HG03060 (cell line): ENCODE data around the gene SPEM2.

ENCODE experiments used
- ATAC-seq: cut with Tn5 transposase; IDR thresholded peaks from one replicate; pipeline ENCODE4 v1.9.1; 2021; ENCODE audit warnings: low read depth, moderate number of reproducible peaks; ENCODE audit not compliant: unreplicated experiment

Gene SPEM2

GRCh38 chr17:7419819-7420610 is 5.4 kb upstream of the SPEM2 start, which contains the start of gene SPEM1:
Gene SPEM1, plus strand, starts transcription at chr17:7420324. Its CDS starts 61 bp downstream, at chr17:7420385.
- ATAC-seq: no peak

- ATAC-seq: no peak
Observed at GRCh38 chr17:7421186-7421585, 4.2 kb upstream of the SPEM2 start.

GRCh38 chr17:7423679-7424078 is 1.7 kb upstream of the SPEM2 start:
- no peak for ATAC-seq

- no peak for ATAC-seq
Observed at GRCh38 chr17:7425756-7426155, 340 bp downstream of the SPEM2 start.

- ATAC-seq: no peak
Observed at GRCh38 chr17:7426203-7426863, 917 bp downstream of the SPEM2 start.

GRCh38 chr17:7426896-7427489 is 1.6 kb downstream of the SPEM2 start:
- no peak for ATAC-seq

- ATAC-seq: no peak
Observed at GRCh38 chr17:7427549-7427948, 2.1 kb downstream of the SPEM2 start.

- no peak for ATAC-seq
Observed at GRCh38 chr17:7428557-7428956, 3.1 kb downstream of the SPEM2 start, which contains the start of gene SPEM3. Gene SPEM3, plus strand, starts transcription at chr17:7428857. Its CDS starts 46 bp downstream, at chr17:7428903.

- ATAC-seq: no peak
Observed at GRCh38 chr17:7429722-7430121, 4.3 kb downstream of the SPEM2 start.

GRCh38 chr17:7431231-7431630 is 5.8 kb downstream of the SPEM2 start:
- ATAC-seq: no peak

GRCh38 chr17:7432296-7432695 is 6.9 kb downstream of the SPEM2 start:
- no peak for ATAC-seq

GRCh38 chr17:7435676-7436555 is 10.5 kb downstream of the SPEM2 start:
- no peak for ATAC-seq

GRCh38 chr17:7436556-7437368 is 11.3 kb downstream of the SPEM2 start:
- no peak for ATAC-seq

- no peak for ATAC-seq
Observed at GRCh38 chr17:7437369-7437863, 12.0 kb downstream of the SPEM2 start.

- ATAC-seq: no peak
Observed at GRCh38 chr17:7437950-7438614, 12.7 kb downstream of the SPEM2 start.

- no peak for ATAC-seq
Observed at GRCh38 chr17:7438656-7439460, 13.4 kb downstream of the SPEM2 start.

GRCh38 chr17:7439462-7440112 is 14.2 kb downstream of the SPEM2 start, which contains the start of gene FGF11:
Gene FGF11, plus strand, starts transcription at chr17:7439512. Its CDS starts 109 bp downstream, at chr17:7439621.
- ATAC-seq: no peak
